TTC549 (cell line): ENCODE data around the gene LPCAT2.

Experiments
- FAIRE-seq: peaks from 2 replicates; lab custom pipeline; 2012; peaks lifted over from hg19 to GRCh38; lab: Jason Lieb, UNC

LPCAT2 gene

DNA sequence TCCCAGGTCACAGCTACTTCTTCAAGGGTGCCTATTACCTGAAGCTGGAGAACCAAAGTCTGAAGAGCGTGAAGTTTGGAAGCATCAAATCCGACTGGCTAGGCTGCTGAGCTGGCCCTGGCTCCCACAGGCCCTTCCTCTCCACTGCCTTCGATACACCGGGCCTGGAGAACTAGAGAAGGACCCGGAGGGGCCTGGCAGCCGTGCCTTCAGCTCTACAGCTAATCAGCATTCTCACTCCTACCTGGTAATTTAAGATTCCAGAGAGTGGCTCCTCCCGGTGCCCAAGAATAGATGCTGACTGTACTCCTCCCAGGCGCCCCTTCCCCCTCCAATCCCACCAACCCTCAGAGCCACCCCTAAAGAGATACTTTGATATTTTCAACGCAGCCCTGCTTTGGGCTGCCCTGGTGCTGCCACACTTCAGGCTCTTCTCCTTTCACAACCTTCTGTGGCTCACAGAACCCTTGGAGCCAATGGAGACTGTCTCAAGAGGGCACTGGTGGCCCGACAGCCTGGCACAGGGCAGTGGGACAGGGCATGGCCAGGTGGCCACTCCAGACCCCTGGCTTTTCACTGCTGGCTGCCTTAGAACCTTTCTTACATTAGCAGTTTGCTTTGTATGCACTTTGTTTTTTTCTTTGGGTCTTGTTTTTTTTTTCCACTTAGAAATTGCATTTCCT is 3.4 kb upstream of the LPCAT2 start:
- no peak for FAIRE-seq

DNA sequence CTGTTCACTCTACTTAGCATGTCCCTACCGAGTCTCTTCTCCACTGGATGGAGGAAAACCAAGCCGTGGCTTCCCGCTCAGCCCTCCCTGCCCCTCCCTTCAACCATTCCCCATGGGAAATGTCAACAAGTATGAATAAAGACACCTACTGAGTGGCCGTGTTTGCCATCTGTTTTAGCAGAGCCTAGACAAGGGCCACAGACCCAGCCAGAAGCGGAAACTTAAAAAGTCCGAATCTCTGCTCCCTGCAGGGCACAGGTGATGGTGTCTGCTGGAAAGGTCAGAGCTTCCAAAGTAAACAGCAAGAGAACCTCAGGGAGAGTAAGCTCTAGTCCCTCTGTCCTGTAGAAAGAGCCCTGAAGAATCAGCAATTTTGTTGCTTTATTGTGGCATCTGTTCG is 2.8 kb upstream of the LPCAT2 start:
- no peak for FAIRE-seq

DNA sequence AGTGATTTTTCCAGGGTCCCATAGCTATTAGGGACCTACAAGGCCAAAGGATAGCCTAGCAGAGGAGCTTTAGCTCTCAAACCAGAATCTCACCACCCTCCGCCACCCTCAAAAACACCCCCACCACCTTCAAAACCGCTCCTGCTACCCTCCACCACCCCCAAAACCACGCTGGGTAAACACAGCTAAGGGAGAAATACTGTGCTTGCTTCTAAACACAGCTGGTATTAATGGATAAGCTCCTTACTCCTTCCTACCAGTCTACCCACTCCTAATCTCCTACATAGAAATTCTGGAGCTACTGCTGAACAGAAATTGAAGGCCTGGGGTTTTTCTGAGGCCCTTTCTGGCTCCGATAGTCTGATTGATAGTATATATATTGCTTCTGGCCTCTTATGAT is 2.2 kb upstream of the LPCAT2 start:
- no peak for FAIRE-seq

DNA sequence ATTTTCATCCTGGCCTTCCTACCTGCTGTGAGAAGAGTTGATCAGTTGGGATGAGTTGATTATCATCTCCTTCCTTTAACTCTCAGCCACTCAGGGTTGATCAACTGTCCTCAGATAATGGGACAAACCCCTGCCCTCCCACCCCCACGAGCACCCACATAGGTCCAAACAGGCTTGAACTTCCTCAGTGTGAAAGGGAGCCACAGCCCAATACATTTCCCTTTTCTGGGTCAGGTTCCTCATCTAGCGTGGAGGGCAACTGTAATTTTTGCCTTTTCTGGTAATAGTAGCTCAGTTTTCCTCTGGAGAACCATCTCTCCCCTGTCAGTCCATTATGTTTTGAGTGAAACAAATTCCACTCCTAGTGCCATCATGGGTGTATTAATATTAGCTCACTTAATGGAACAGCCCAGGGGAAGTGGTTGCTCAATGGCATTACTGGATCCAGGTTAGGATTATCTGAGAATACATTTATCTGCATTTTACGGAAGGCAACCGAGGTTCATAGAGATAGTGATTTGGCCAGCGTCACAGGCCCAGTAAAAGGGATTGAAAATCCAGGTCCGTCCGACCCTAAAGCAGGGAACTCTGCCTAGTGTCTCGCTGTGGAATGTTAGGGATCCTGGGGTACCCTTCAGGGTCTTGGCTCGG is 476 bp upstream of the LPCAT2 start:
- FAIRE-seq: no peak

DNA sequence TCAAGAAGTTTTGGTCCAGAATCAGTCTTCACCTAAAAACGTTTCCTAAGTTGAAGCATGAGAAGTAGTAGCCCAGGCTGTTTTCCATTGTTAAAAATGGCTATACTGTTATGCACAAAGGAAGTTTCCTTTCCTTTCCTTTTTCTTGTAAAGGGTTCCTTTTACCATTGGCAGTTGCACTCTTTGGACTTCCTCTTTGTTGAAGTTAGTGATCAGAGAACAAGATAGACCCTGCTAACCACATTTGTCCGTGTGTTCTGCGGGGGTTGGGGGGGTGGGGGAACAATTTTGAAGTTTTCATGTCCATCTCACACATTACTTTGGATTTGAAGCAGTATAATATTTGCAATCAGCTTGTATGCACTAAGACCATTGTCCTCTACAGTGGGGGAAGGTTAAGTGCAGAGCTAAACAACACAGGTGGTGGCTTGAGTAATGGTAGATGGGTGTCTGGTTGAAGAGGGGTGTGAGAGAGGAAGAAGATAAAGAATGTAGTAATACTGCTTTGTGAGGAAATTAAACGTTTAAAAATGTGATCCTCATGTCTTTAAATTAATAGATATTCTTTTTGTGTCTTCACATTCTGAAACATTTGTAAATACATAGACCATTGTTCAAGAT is 1.4 kb downstream of the LPCAT2 start:
- FAIRE-seq: no peak

DNA sequence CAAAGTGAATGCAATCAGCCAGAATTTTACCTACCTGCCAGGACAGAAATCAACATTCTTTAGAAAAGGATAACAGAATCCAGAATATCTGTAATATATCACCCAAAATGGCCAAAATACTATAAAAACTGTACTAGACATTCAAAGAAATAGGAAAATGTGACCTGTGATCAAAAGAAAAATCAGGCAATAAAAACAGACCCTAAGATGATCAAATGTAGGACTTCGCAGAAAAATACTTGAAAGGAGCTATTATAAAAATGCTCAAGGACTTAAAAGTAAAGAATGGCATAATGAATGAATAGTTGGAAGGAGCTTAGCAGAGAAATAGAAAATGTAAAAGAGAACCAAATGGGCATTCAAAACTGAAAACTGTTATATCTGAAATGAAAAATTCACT is 4.1 kb downstream of the LPCAT2 start:
- FAIRE-seq: no peak

DNA sequence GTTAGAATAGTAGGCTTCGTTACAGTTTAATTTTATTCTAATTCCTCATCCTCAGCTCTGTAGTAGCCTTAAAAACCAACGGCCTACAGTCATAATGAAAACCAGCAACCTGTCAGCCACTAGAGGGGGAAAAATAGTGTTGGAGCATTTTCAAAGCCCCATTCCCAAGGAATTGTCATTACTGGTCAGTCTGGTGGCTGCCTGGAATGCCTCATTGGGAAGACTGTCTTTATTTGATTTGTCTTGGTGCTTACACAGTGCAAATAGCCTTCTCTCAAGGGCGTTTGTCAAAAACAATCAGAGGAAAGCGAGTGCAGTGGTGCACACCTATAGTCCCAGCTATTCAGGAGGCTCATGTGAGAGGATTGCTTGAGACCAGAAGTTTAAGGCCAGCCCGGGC is 4.7 kb downstream of the LPCAT2 start:
- FAIRE-seq: no peak

DNA sequence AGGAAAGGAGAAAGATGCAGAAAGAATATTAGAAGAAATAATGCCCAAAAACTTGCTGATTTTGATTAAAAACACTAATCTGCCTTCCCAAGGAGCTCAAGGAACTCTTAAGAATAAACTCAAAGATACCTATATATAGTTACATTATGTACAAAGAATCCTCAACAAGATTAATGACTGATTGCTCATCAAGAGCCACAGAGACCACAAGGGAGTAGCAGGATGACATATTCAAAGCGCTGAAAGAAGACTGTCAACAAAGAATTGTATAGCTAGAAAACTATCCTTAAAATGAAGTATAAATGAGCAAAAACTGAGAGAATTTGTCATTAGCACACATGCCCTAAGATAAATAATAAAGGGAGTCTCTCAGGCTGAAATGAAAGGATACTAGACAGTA is 6.2 kb downstream of the LPCAT2 start:
- no peak for FAIRE-seq

DNA sequence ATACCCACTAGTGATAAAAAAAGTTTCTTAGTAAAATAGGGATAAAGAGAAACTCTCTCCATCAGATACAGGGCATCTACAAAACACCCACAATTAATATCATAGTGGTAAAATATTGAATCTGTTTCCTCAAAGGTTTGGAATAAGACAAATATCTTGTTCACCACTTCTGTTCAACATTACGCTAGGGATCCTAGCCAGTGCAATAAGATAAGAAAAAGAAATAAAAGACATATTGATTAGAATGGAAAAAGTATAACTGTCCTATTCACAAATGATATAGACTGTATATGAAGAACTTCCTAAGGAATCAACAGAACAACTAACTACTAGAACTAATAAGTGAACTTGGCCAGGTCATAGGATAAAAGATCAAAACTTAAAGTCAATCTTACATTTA is 12.9 kb downstream of the LPCAT2 start:
- no peak for FAIRE-seq

DNA sequence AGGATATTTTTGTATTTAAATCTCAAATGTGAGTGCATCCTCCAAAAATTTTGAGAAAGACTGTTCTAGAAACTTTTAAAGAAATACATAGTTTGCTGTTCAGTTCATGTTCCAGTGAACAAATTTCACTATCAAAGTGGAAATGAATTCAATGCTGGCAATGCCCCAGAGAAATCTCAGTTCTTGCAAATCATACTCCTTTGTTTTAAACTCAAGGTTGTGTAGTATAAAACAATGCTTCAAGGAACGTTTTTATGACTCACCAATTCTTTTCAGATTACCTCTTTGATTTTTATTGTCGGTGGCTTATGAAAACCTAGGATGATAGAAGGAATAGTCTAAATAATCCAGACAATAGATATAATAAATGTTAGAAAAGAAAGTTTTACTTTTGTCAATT is 17.6 kb downstream of the LPCAT2 start:
- no peak for FAIRE-seq

DNA sequence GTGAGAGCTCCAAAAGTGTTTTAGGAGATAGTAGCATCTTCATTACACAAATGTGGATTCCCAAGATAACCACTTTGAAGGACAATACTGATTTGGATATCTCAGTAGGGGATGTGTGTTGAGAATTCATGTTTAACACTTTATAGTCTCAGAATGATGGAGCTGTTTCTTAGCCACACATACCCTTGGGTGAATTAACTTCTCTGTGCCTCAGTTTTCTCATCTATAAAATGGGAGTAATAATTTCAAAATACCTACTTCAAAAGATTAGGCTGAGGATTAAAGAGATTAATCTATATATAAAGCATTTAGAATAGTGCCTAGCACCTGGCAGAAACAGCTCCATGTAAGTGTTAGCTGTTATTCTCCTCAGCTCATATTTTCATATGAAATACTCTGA is 19.0 kb downstream of the LPCAT2 start:
- FAIRE-seq: no peak

DNA sequence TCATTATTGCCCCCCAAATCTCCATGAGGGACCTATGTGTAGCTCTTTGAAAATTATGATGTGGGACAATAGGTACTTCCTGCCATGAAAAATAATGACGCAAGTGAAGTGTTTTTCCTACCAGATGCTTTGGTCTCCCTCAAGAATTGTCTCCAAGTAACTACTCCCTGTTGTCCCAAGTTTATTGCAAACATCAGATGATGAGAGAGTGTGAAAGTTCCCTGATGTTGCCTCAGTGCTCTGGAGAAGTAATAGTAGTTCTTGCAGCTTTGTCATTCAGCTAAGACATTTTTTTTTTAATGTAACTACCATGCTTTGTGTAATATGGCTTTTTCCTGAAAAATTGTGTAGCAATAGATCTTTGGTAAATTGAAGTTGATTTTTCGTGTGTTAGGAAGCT is 20.1 kb downstream of the LPCAT2 start:
- no peak for FAIRE-seq

DNA sequence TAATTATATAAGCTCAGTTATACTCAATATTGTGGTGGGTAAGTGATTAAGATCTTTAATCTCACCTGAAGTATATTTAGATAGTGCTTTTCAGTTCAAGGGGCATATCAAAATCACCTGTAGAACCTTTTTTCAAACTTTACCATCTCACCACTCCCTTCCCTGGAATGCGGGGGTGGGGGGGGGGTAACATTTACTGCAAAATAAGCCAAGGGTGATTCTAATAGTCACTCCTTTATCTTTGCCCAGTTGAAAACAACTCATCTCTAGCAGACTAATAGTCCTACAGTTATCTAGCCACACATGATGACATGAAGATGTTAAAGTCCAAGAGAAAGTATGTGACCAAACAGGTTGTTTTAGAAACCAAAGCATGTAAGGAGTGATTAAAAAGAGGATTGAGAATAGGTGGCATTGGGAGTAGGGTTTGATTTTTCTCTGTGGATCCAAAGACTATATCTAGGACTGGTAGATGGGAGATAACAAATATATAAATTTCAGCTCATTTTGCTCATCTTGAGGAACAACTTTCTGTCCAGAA is 21.5 kb downstream of the LPCAT2 start:
- FAIRE-seq: no peak

DNA sequence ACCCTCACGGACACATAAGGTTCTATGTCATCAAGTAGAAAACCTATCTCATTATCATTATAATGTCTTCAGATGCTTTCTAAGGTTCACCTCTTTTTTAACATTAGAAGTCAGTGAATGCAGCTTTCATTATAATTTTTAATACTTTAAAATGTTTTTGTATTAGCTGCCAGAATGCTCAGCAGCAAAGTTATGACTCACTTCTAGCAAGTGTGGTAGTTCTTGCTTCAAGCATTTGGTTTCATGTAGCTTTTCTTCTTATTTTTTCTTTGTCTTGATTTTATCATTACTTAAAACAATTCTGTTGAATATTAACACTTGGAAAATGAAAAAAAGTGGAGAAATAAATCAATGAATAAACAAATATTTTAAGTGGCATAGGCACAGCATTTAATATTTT is 23.4 kb downstream of the LPCAT2 start:
- no peak for FAIRE-seq

DNA sequence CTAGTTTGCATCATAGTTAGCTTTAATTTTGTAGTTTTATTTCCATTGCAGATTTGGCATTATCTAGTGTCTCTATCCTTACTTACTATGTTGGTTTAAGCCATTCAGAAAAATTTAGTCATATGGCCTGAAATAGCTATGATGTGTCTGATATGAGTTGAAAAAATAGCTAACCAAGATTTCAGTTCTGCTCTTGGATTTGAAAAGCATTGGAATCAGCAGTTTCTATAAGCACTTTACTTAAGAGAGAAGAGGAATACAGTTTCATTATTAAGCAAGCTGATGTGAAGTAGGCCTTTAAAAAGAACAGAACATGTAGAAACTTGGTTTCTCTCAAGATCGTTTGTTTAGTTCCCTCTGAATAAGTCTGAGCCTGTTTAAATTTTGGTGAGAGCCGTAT is 25.9 kb downstream of the LPCAT2 start:
- no peak for FAIRE-seq

DNA sequence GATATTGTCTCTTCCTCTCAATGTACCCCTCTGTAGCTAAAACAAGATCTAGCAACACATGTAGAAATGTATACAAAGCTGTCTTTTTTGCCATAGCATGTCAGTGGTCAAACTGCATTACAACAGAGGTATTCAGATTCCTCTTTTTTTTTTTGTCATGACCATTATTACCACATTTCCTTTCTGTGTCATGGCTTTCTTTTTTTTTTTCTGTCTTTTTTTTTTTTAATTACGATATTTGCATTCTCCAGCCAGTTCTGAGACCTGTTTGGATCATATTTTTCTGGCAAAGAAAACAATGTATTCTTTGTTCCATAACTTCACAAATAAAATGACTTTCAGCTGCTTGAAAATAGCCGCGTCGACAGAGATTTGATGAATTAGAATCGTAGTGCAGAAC is 30.2 kb downstream of the LPCAT2 start:
- no peak for FAIRE-seq

DNA sequence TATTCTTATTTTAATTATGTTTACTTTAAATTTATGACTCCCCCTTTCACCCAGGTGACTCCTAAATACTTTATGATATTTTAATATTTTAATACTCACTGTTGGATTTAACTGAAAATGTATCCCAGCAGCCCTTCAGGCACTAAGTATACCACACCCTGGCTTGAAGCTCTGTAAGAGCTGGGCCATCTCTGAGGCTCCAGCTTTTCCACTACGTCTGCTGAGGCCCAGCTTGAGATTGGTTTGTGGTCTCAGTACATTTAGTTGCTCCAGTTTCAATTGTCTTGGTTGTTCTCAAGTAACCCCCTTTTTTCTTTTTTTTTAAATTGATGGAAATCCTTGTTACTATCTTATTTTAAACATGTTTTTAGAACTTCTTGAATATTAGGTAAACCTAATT is 30.6 kb downstream of the LPCAT2 start:
- FAIRE-seq: no peak

DNA sequence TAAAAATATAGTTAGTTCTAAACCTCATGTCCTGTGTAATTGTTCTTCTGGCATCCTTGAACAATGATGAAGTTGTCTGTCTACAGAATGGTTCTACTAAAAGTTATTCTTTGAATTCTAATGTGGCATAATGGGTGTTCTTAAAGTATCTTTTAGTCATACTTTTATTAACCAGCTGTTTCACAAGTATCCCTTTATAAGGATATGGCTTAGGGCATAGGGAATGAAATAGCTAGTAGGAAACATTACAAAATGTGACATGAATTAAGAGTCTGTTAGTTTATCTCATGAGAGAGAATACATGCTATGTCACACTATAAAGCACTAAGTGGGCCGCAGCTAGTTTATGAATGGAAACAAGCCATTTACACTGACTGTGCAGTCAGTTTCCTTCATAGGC is 31.3 kb downstream of the LPCAT2 start:
- FAIRE-seq: no peak

DNA sequence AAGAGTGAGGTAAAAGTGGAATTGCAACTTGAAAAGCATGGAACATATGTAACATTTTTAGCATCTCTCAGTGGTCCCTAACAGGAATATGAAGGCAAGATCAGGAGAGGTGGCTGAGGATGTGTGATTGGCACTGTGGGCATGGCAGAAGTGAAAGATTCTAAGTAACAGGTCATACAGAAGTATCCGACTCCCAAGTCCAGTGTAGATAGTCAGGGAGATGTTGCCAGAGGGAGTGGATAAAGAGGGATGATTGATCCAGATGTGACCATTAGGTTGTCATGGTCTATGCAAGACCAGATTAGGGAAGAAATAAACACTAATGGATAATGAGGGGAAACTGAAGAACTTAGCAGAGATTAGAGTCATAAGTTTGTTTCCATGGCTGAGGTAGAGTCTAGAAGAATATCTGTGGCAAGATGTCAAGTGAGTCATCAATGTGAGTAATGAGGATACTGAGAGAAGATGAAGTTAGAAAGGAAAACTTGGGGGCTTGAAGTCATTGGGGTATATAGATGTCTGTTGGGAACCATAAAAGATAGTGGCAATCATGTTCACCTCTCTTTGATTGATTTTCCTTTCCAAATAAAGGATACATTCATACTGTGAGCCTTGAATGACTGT is 33.7 kb downstream of the LPCAT2 start:
- no peak for FAIRE-seq

DNA sequence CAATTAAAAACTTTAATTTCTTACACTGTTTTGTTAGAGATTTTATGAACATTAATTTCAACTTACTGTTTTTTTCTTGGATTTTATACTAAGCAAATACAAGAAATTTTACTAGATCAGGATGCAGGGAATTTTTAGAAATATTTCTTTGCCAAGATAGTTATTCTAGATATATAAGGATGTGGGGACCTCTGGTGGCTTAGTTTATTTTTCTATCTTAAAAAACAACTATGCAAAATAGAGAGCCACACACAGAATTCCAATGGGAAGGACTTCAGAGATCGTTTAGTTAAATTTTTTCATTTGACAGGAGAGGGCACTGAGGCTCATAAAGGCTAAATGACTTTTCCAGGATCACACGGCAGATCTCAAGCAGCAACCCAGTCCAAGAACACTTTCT is 34.6 kb downstream of the LPCAT2 start:
- FAIRE-seq: peak; percentile 64

DNA sequence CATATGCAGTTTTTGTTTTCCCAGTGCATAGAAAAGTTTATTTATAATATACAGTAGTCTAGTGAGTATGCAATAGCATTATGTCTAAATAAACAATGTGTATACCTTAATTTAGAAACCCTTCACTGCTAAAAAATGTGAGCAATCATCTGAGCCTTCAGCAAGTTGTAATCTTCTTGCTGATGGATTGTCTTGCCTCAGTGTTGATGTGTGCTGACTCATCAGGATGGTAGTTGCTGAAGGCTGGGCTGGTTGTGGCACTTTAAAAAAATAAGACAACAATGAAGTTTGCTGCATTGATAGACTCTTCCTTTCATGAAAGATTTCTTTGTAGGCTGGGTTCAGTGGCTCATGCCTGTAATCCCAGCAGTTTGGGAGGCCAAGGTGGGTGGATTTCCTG is 43.7 kb downstream of the LPCAT2 start:
- FAIRE-seq: no peak

DNA sequence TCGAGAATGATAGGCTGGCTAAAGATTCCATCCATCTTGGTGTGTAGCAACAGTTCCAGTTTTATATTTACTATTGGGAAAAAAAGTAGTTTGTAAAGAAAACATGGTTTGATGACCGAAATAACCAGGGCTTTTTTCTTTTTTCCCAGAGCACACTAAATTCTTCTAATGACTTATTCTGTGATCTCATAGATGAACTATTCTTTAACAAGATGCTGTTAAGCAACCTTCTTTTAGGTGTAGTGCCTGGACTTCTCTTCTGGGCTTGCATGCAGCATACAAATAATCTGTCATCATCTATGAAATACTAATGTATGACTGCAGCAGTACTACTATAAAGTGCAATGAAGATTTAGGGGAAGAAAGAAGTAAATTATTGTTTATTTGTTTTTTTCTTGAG is 46.6 kb downstream of the LPCAT2 start:
- FAIRE-seq: no peak

DNA sequence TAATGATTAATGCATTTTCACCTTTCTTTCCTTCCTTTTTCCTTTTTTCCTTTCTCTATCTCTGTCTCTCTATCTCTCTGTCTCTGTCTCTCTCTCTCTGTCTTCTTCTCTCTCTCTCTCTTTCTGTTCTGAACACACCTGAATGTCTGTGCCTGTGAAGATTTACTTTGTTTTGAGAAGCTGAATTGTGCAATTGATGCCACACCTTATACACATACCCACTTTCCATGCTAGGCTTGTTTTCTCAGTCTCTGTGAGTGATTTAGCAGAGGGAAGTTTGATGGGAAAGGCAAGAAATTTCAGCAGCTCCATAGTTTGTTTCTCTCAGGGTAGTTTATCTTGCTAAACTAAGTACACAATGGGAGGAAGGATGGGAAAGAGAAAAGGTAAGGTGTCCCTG is 48.3 kb downstream of the LPCAT2 start:
- FAIRE-seq: no peak
